Right ventricle myocardium superior (tissue), 1 donor: ENCODE results near the gene DYRK1A. TPM values are rescaled to one million over a fixed set of nuclear protein-coding genes. Genes with fewer than 3 reads are reported as not detected.
"Not testable (repeated sequence)": the region's sequence is repeated elsewhere in the genome, so short reads cannot be mapped to it uniquely, and the experiment has no call there.

Experiments used
- ATAC-seq: fragments of 200-7000 bp; cut with Tn5 transposase; one replicate; pipeline ENCODE4 v1.9.1; 2020; ENCODE audit warnings: mild to moderate bottlenecking; ENCODE audit not compliant: poor library complexity
- DNase-seq: peaks from one replicate; pipeline ENCODE4 v3.0.0-alpha.2; 2020
- intact Hi-C: fragments of 100-400 bp; cut with DNase I; formaldehyde crosslinking; loops from one replicate; pipeline ENCODE4 v1.11.2; 2022
- total RNA-seq: library from RNA; stranded (reverse); fragmentation: NEBNext Ultra II Directional; extraction: Animal tissue kit (Norgen Biotek cat#: 25700); gene quantifications from one replicate; pipeline ENCODE4 v1.2.1, GENCODE V29; 2021
- donor health status: DM: no; HTN: yes; CAD: no; lungs with severe emphysema.

DYRK1A gene
- total RNA-seq, 1 donor from 2014 or later, result 62.7 TPM

DNA sequence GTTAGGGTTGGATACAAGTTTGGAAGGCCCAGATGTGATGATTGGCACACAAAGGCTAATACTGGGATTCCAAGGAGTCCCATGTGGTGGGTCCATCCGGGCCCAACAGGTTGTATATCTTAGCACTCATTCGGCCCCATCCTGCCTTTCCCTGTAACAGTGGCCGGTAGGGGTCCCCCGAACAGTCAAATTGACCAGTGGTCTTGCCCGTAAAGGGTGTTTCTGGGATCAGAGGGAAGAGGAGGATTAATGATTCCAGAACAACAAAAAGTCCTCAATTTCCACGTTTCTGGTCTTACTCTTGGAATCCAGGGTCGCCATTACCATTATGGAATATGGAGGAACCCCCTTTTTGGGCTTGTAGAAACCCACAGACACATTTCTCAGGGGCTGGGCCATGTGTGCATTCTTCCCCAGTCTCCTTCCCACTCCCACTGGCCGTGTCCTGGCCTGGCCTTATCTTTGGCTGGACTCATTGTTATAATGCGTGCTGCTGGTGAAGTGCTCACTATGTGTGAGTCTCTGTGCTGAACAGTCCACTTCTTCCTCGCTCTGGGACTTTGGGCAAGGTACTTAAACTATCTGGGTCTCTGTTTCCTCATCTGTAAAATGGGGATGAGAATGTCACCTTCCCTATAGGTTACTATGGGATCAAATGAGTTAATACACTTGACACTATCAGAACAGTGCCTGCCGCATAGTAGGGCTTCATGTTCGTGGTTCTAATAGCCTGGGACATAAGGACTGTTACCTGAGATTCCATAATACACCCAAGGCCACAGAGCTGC is 161.8 kb downstream of the DYRK1A start:
- DNase-seq (no peak), ATAC-seq (no peak)
- intact Hi-C loops, result no loop called here

DNA sequence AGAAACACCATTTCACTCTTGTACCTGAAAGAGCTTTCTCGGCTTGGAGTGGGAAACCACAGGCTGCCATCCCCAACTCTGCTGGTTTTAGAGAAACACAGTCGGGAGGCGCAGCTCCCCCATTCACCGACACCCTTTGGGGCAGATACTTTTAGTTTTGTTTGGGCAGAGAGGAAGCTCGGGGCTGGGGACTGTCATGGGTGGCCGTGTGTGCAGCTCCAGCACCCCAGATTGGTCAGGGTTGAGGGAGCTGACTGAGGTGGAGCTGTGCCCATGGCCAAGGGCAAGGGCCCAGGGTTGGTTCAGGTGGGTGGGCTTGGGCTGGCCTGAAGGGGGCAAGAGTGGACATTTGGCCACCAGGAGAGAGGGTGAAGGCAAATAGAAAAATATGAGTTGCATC is 163.1 kb downstream of the DYRK1A start:
- no peak for DNase-seq
- intact Hi-C loops, result no loop called here
- ATAC-seq, result no peak

DNA sequence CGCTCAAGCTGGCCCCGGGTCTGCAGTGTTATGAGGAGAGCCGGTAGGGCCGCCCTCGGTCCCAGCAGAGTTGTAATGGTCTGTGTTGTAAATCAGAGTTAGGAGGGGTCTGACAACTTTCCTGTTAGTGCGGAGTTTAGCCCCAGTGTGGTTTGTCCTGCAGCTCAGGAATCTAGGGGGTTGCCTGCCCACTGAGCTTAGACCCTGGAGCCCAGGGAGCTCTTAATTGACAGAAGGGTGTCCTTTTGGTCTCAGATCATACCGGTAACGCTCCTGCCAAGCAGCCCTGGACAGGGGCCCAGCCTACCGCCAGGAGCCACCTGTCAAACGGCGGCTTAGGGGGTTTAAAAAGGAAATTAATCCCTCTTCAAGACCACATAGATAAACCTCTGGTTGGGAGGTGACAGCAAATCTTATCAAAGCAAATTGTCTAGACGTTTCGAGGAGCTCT is 164.4 kb downstream of the DYRK1A start:
- ATAC-seq (peak; percentile 48), DNase-seq (no peak)
- intact Hi-C loops, result no loop called here

DNA sequence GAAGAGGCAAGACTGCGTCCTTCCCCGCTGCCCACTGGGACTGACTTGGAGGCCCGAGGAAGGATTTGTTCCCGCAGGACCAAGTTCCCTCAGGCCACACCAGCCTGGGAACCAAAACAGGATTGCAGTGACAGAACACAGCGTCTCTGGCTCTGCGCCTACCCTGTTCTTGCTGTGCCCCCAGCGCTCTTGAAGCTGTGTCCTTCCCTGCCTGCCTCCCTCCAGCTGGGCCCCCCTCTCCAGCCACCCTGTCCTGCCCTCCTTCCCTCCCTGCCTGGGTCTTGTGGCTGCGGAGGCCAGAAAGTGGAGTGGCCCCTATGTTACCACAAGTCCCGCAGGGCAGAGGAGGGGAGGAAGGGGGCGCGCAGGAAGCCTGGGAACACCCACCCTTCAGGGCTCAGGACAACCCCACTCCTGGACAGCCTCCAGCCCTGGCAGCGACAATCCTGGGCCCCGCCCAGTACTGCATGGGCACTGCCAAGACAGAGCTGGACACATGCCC is 164.9 kb downstream of the DYRK1A start:
- ATAC-seq (peak; percentile 94), DNase-seq (peak; percentile 79)
- intact Hi-C loops, result no loop called here

DNA sequence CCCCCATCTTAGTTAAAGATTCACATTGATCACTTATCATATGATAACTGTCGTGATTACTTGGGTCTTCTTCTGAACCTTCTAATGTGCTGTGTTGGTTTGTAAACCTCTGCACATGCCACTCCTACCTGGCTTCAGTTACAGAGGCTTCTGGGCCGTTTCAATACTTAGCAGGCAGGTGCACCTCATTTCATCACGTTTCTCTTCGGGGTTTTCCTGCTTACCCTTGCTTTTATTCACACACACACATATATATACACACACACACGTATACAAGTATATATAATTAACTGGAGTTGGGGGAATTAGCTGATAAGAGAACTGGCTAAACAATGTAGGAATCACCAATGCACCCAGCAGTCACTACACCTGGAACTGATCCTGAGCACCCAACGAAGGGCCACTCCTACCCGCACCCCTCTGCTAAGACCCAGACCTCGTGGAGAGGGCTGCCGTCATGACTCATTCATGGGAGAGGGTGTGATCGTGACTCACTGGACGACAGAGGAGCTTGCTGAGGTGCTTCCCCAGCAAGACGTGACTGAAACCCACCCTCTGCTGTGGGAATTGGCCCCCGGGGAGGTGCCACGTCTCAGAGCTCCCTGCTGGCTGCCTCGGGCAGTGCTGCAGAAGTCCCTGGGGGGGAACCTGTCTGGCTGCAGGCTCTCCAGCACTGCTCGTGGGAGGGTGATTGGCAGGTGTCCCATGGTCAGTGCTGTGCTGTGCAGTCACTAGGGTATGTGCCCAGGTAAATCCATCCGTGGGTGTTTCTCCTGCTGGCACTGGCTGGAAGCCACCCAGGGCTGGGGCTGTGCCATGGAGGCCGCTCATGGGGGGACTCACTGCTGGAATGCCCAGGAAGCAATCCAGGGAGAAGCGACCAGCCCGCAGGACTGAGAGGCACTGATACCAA is 166.6 kb downstream of the DYRK1A start:
- DNase-seq, result no peak
- intact Hi-C loops, result no loop called here
- ATAC-seq, result peak; percentile 13

DNA sequence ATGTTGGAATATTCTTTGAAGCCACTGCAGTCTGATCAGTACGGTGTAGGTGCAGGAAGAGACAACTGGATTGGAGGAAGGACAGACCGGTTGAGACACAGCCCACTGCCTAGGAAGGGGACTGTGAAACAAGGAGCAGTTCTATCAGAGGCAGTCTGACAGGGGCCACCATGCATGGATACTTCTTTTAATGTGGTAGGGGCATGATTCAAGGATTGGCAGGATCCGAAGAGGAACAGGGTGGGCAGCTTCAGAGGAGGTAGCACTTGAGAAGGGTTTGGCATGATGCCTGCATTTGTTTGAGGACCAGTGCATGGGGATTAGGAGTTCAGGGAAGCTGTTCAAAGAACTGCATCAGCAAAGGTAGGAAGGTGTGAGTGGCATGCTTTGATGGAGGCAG is 167.9 kb downstream of the DYRK1A start:
- ATAC-seq, result no peak
- DNase-seq, result no peak
- intact Hi-C loops, result no loop called here

DNA sequence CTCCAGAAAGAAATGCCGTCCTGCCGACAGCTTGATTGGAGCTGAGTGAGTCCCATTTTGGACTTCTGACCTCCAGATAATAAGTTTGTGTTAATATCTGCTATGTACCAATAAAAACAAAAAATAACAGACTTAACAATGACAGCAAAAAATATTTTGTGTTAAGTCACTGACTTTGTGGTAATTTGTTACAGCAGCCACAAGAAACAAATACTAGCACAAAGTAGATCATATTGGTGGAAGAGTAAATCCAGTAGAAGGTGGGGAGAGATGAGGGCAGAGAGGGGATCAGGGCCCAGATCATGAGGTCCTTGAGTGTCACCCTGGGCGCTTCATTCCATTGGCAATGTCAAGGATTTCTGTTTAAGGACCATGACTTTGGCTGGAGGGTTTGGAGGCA is 168.6 kb downstream of the DYRK1A start:
- DNase-seq (no peak), ATAC-seq (no peak)
- intact Hi-C loops, result no loop called here

DNA sequence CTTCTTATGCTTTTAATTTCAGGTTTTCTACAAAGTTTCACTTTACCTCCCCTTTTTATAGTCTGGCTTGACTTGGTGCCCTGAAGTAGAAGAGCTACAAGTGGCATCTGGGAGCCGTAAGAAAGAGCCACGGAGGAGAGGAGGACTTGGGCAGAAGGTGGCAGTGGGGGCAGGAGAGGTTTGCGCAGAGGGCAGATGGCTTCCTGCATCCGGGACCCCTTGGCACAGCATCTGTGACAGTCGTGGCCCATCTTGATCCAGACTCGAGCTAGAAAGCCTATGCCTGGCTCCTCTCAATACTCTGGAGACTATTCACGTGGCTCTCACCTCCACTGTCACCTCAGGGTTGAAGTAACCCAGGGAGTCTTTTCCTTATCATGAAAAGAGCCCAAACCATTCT is 169.1 kb downstream of the DYRK1A start:
- intact Hi-C loops, result no loop called here
- ATAC-seq, result no peak
- no peak for DNase-seq

DNA sequence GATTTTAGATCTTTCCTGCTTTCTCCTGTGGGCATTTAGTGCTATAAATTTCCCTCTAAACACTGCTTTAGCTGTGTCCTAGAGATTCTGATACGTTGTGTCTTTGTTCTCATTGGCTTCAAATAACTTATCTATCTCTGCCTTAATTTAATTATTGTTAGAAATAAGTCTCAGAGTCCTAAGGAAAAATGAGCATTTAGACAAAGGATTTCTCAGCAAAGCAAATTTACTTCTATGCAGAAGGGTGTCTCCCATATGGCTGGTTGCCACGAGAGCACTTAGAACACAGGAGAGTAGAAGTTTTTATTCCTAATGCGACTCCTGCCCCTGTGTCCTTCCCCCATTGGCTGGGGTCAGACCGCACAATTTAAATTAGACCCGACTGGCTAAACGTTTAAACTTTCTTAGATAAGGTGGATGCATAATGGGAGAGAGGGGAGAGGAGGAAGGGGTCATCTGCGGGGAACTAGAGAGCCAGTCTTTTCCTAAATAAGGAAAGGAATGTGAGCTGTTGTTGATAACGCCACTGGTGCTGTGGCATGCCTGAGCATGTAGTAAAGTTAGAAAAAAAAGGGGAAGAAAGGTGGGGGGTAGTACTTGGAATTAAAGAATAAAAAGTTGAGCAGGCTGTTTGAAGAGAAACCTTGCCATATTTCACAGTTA is 170.2 kb downstream of the DYRK1A start:
- DNase-seq (no peak), ATAC-seq (no peak)
- intact Hi-C loops, result no loop called here

DNA sequence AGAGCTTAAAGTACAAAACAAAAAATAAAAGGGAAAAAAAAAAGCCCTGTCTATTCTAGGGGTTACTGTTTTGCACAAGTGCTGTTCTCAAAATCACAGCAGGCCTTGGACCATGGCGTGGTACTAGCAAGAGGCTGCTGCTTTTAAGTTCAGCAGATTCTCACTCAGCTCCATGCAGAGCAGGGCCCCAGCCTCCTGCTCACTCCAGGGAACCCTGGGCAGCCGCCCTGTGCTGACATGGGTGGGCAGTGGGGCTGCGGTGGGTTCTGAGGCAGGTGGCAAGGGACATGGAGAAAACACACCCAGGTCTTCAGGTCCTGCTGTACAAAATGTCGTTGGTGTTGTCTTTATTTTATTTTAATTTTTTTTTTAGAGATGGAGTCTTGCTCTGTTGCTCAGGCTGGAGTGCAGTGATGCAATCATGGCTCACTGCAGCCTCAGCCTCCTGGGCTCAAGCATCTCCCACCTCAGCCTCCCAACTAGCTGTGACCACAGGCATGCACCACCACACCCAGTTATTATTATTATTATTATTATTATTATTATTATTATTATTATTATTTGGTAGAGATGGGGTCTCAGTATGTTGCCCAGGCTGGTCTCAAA is 170.9 kb downstream of the DYRK1A start:
- intact Hi-C loops, result no loop called here
- DNase-seq, result no peak
- no peak for ATAC-seq

DNA sequence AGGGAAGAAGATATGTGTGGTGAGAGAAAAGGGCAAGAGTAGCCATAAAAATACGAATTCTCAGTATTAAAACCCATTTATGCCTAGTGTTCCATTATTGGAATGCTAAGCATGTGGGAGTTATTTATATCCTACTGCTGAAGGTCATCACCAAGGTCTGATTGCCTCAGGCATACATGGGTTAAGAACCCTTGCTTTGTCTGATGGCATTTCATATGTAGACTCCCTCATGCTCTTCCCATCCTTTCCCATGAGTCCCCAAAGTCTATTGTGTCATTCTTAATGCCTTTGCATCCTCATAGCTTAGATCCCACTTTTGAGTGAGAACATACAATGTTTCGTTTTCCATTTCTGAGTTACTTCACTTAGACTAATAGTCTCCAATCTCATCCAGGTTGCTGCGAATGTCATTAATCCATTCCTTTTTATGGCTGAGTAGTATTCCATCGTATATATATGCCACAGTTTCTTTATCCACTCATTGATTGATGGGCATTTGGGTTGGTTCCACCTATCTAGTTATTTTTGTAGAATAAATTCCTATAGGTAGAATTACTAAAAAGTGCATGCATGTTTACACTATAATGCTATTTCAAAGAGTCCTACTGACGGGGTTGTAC is 172.5 kb downstream of the DYRK1A start:
- intact Hi-C loops, result no loop called here
- DNase-seq (no peak), ATAC-seq (no peak)

DNA sequence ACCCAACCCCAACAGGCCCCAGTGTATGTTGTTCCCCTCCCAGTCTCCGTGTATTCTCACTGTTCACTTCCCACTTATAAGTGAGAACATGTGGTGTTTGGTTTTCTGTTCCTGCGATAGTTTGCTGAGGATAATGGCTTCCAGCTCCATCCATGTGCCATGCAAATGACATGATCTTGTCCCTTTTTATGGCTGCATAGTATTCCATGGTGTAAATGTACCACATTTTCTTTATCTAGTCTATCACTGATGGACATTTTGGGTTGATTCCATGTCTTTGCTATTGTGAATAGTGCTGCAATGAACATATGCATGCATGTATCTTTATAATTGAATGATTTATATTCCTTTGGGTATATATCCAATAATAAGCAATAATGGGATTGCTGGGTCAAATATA is 174.6 kb downstream of the DYRK1A start:
- intact Hi-C loops, DNase-seq, ATAC-seq: not testable (repeated sequence)

DNA sequence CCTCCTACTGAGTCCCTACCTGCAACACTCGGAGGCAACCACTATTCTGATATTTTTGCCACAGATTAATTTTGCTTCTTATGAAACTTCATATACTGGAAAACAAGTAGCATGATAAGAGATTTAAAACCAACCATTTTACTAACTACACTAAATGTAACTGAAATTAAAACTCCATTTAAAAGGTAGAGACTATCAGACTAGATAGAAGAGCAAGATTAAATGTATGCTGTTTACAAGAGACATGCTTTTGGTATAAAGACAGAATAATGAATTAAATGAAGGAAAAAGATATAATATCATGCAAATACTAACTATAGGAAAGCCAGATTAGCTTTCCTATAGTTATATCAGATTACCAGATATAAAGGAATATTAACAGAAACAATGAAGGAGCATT is 175.9 kb downstream of the DYRK1A start:
- DNase-seq, result no peak
- intact Hi-C loops, result no loop called here
- ATAC-seq, result no peak

DNA sequence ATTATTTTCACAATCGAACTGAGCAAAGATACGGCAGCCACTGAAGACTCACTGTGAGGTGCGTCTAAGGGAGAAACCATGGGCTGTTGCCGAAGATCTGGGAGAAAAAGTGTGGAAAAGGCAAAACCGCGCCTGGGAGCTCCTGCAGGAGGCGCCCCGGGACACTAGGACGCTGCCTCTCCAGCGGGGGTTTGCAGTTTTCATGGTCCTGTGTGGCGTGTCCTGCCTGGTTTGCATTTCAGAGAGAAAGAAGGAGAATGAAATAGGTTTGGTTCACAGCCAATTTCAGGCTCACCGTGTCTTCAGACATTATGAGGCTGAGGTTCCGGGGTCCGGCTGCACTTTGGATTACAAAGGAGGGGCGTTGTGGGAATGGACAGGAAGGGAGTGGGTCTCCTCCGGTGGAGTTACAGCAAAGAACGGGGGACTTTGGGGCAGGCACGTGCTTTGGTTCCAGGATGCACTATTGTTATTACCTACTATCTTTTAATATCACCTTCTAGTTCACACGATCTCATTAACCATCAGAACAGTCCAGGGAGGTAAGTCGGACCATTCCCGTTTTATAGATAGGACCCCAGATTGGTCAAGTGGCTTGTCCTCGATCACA is 179.8 kb downstream of the DYRK1A start:
- intact Hi-C loops, result no loop called here
- ATAC-seq (no peak), DNase-seq (no peak)

DNA sequence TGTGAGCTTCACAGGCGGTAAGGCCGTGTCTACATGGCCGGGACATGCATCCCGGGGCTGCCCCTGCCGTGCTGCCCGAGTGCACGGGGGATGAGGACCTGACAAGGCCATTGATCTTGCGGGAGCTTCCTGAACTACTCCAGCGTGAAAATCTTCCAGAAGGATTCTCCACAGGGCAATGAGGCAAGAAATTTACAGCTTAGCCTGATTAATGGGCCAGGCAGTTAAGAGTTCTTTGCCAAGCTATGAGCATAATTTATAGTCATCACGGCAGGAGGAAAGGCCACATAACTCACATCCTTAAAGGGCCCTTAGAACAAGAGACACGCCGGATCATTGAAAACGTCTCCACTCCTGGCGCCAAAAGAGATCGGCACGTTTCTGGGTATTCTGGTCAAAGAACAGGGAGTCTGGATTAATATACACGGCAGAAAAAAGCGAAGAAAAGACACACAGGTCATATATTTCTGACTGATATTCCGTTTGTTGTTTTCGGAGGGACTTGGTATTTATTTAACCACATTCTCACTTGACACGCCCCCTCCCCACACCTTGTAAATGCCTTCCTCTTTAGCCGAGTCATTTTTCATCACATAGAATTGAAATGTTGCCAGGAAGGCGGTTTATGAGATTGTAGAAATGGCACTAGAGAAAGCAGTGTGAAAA is 180.5 kb downstream of the DYRK1A start:
- intact Hi-C loops, result no loop called here
- ATAC-seq (no peak), DNase-seq (no peak)

DNA sequence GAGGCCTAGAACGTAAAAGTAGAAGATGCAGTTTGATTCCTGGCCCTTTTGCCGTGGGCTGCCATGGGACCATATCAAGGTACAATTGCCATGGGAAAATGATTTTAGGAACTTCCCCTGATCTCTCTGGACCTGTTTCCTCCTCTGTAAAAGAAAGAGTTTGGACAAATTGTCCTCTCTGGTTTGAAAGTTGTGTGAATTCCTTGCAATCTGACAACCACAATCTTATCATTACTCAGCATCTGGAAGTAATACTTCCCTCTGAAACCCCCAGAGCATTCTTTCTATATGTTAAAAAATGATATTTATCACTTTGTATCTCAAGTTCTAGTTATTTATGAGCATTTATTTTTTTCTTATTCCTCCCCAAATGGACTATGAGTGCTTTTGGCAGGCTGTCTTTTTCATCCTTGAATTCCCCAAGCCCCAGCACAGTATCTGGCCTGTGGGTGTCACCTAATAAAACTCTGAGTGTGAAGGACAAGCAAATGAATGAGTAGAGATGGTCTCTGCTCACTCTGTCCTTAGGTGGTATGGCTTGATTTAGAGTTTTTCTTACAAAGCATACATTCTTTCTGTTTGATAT is 181.1 kb downstream of the DYRK1A start:
- intact Hi-C loops, result no loop called here
- DNase-seq (no peak), ATAC-seq (no peak)

DNA sequence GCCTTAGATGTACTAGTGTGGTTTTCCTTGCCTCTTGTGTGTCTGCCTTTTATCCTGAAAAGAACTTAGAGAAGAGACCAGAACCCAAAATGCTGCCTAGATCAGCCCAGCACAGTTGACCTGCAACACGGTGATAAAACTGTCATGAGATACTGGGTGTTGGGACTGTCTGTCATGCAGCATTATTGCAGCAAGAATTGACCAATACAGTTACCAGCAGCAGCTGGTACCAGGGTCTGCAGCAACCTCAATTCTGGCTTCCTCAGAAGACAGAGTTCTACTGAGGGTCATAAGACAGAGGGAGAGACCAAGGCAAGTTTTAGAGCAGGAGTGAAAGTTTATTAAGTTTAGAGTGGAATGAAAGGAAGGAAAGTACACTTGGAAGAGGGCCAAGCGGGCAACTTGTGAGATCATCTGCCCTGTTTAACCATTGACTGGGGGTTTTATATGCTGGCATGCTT is 182.0 kb downstream of the DYRK1A start:
- intact Hi-C loops, result no loop called here
- ATAC-seq (no peak), DNase-seq (no peak)
